Sigmoid colon (tissue), 4 donors: ENCODE data around the gene BCAS1.

ENCODE experiments used
- EP300 ChIP-seq, 4 donors: sonication (generic); formaldehyde crosslinking; IDR thresholded peaks; one replicate each; pipeline ENCODE4 v1.6.1; 2017; ENCODE audit warnings: antibody characterized with exemption in 4 of 4
- POLR2AphosphoS5 ChIP-seq, 4 donors: sonication (generic); formaldehyde crosslinking; IDR thresholded peaks; one replicate each; pipeline ENCODE4 v1.6.1; 2017; ENCODE audit warnings: antibody characterized with exemption in 4 of 4
- TF ChIP-seq, protein P1 (sequence below), 4 experiments: fragments of 450-650 bp in 3 of 4; fragments of 200-600 bp in 1 of 4; IDR thresholded peaks; one replicate each; pipeline ENCODE4 v1.5.1; 2016 to 2019; ENCODE audit warnings: antibody characterized with exemption in 4 of 4, mild to moderate bottlenecking in 3 of 4, moderate library complexity in 2 of 4

DNA sequence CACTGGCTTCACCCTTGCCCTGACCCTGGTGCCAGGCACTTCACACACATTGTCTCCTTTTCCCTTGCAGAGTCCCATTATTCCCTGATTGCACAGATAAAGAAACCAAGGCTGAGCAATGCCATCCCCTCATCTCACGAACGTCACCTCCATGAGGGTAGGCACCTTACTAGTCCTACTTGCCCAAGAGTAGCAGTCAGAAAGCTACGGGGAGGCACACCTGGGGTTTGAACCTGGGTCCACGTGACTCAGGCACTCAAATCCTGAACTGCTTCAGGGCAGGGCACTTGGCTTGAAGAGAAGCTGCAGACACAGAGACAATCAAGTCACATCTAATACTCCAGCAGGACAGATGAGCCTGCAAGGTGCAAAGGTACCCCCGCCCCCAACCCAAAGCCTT is 1.9 kb downstream of the BCAS1 start:
- TF ChIP-seq EP300 (IDR thresholded peaks at IDR 0.05) (no peak), POLR2AphosphoS5 (IDR thresholded peaks at IDR 0.05) (no peak)
- TF ChIP-seq, protein P1, sequence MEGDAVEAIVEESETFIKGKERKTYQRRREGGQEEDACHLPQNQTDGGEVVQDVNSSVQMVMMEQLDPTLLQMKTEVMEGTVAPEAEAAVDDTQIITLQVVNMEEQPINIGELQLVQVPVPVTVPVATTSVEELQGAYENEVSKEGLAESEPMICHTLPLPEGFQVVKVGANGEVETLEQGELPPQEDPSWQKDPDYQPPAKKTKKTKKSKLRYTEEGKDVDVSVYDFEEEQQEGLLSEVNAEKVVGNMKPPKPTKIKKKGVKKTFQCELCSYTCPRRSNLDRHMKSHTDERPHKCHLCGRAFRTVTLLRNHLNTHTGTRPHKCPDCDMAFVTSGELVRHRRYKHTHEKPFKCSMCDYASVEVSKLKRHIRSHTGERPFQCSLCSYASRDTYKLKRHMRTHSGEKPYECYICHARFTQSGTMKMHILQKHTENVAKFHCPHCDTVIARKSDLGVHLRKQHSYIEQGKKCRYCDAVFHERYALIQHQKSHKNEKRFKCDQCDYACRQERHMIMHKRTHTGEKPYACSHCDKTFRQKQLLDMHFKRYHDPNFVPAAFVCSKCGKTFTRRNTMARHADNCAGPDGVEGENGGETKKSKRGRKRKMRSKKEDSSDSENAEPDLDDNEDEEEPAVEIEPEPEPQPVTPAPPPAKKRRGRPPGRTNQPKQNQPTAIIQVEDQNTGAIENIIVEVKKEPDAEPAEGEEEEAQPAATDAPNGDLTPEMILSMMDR (IDR thresholded peaks at IDR 0.05): no peak
